Muscle of leg (tissue), 11 donors: ENCODE data around the gene AP1S3. TPM values are rescaled to one million over a fixed set of nuclear protein-coding genes. Genes with fewer than 3 reads are reported as not detected.

ENCODE experiments used
- DNase-seq: peaks from one replicate; pipeline ENCODE4 v3.0.0; 2013
- H3K27ac ChIP-seq: one replicate; pipeline ENCODE4 v1.5.1; 2013; ENCODE audit warnings: mild to moderate bottlenecking, low read length, control low read depth
- H3K27me3 ChIP-seq: one replicate; pipeline ENCODE4 v1.6.1; 2013; ENCODE audit warnings: low read length; ENCODE audit not compliant: control insufficient read depth, insufficient read depth
- H3K36me3 ChIP-seq: one replicate; pipeline ENCODE4 v1.6.1; 2013; ENCODE audit warnings: low read length; ENCODE audit not compliant: control insufficient read depth, insufficient read depth
- H3K4me1 ChIP-seq: one replicate; pipeline ENCODE4 v1.6.1; 2013; ENCODE audit warnings: low read length; ENCODE audit not compliant: control insufficient read depth, insufficient read depth
- H3K4me3 ChIP-seq: one replicate; pipeline ENCODE4 v1.5.1; 2013; ENCODE audit warnings: low read length, control low read depth
- H3K9me3 ChIP-seq: replicated peaks from 2 replicates; pipeline ENCODE4 v1.6.1; 2013; ENCODE audit warnings: low read depth, low read length; ENCODE audit not compliant: control insufficient read depth
- WGBS: methylation state at CpG from one replicate; pipeline ENCODE4 v1.1.5; 2013; ENCODE audit warnings: missing lambda C conversion rate; ENCODE audit not compliant: insufficient coverage; 5-methylcytosine and 5-hydroxymethylcytosine counted together
- polyA plus RNA-seq, 8 donors: library from polyadenylated mRNA; unstranded; fragments of 120-200 nt; gene quantifications; one replicate each; pipeline versions ENCODE4 v1.2.1 to v1.2.3, GENCODE V29; 2013; ENCODE audit warnings: inconsistent platforms in 1 of 8, low replicate concordance in 1 of 8; ENCODE audit not compliant: insufficient read length in 8 of 8, insufficient read depth in 1 of 8
- total RNA-seq: library from RNA; stranded (reverse); fragments of 120-200 nt; gene quantifications from one replicate; pipeline ENCODE4 v1.2.4, GENCODE V29; 2013

The AP1S3 gene
- total and polyA plus RNA-seq, 9 donors, result 0.31 to 1.0 (median 0.77) TPM

GRCh38 chr2:223854741-223855140, 17.4 kb upstream of the AP1S3 start:
- no peaks in the 10 kb centered on the region for H3K36me3 ChIP-seq
- 80% methylated on average over 1 of the region's 2 CpGs for WGBS
- no peaks in the 10 kb centered on the region for H3K27me3 ChIP-seq
- DNase-seq, result no peak
- no peak overlapping the region for H3K4me3 ChIP-seq
- H3K4me1 ChIP-seq, result no peaks in the 10 kb centered on the region
- H3K9me3 ChIP-seq, result no peaks in the 10 kb centered on the region
- H3K27ac ChIP-seq, result no peak overlapping the region

- no peaks in the 10 kb centered on the region for H3K9me3 ChIP-seq
- H3K27me3 ChIP-seq, result no peaks in the 10 kb centered on the region
- H3K36me3 ChIP-seq, result no peaks in the 10 kb centered on the region
- H3K4me3 ChIP-seq, result no peak overlapping the region
- DNase-seq, result no peak
- H3K27ac ChIP-seq, result no peak overlapping the region
- WGBS, result no CpG with 5 or more reads among the region's 3 CpGs
- H3K4me1 ChIP-seq, result no peaks in the 10 kb centered on the region
Measured at GRCh38 chr2:223853425-223853837, 16.0 kb upstream of the AP1S3 start.

GRCh38 chr2:223852281-223852795, 15.0 kb upstream of the AP1S3 start:
- H3K4me3 ChIP-seq, result no peak overlapping the region
- 84% methylated on average over 3 of the region's 3 CpGs for WGBS
- H3K36me3 ChIP-seq, result no peaks in the 10 kb centered on the region

GRCh38 chr2:223847410-223847809, 10.0 kb upstream of the AP1S3 start:
- no peaks in the 10 kb centered on the region for H3K4me1 ChIP-seq

More at GRCh38 chr2:223852281-223852795, 15.0 kb upstream of the AP1S3 start:
- Histone ChIP-seq H3K27me3 (no peaks in the 10 kb centered on the region), H3K4me1 (no peaks in the 10 kb centered on the region), H3K27ac (no peak overlapping the region), H3K9me3 (no peaks in the 10 kb centered on the region)
- DNase-seq, result no peak

GRCh38 chr2:223846515-223846914, 9.1 kb upstream of the AP1S3 start:
- no peaks in the 10 kb centered on the region for H3K27me3 ChIP-seq
- no peak overlapping the region for H3K4me3 ChIP-seq
- no peaks in the 10 kb centered on the region for H3K4me1 ChIP-seq
- no peaks in the 10 kb centered on the region for H3K36me3 ChIP-seq
- no peaks in the 10 kb centered on the region for H3K9me3 ChIP-seq
- DNase-seq, result no peak
- H3K27ac ChIP-seq, result no peak overlapping the region
- no CpG with 5 or more reads among the region's 1 CpG for WGBS

More at GRCh38 chr2:223847410-223847809, 10.0 kb upstream of the AP1S3 start:
- DNase-seq, result no peak
- Histone ChIP-seq H3K4me3 (no peak overlapping the region), H3K27me3 (no peaks in the 10 kb centered on the region), H3K9me3 (no peaks in the 10 kb centered on the region), H3K27ac (no peak overlapping the region), H3K36me3 (no peaks in the 10 kb centered on the region)
- WGBS, result 90% methylated on average over 3 of the region's 7 CpGs

- H3K36me3 ChIP-seq, result no peaks in the 10 kb centered on the region
- no peak overlapping the region for H3K4me3 ChIP-seq
- peaks cover 4% of the 10 kb centered on the region for H3K27me3 ChIP-seq
- no peak for DNase-seq
- H3K9me3 ChIP-seq, result no peaks in the 10 kb centered on the region
- WGBS, result no CpG with 5 or more reads among the region's 3 CpGs
- peaks cover 4% of the 10 kb centered on the region for H3K4me1 ChIP-seq
- H3K27ac ChIP-seq, result no peak overlapping the region
Measured at GRCh38 chr2:223841436-223842190, 4.2 kb upstream of the AP1S3 start.

- WGBS, result 78% methylated on average over 9 of the region's 15 CpGs
- Histone ChIP-seq H3K36me3 (no peaks in the 10 kb centered on the region), H3K9me3 (no peaks in the 10 kb centered on the region), H3K4me3 (no peak overlapping the region), H3K27me3 (peaks cover 10% of the 10 kb centered on the region), H3K27ac (no peak overlapping the region), H3K4me1 (peaks cover 6% of the 10 kb centered on the region)
- DNase-seq, result no peak
Measured at GRCh38 chr2:223835701-223836532, 1.5 kb downstream of the AP1S3 start.

- H3K36me3 ChIP-seq, result no peaks in the 10 kb centered on the region
- no peaks in the 10 kb centered on the region for H3K9me3 ChIP-seq
- no peak overlapping the region for H3K27ac ChIP-seq
- no CpG with 5 or more reads among the region's 1 CpG for WGBS
- DNase-seq, result no peak
- H3K4me3 ChIP-seq, result no peak overlapping the region
- peaks cover 6% of the 10 kb centered on the region for H3K4me1 ChIP-seq
- H3K27me3 ChIP-seq, result peaks cover 10% of the 10 kb centered on the region
Measured at GRCh38 chr2:223834431-223834830, 3.0 kb downstream of the AP1S3 start.

- peaks cover 6% of the 10 kb centered on the region for H3K4me1 ChIP-seq
- no peaks in the 10 kb centered on the region for H3K36me3 ChIP-seq
- no peak overlapping the region for H3K27ac ChIP-seq
- no peaks in the 10 kb centered on the region for H3K9me3 ChIP-seq
- WGBS, result no CpG with 5 or more reads among the region's 8 CpGs
- no peak overlapping the region for H3K4me3 ChIP-seq
- H3K27me3 ChIP-seq, result peaks cover 10% of the 10 kb centered on the region
- peak; percentile 56 for DNase-seq
Measured at GRCh38 chr2:223832241-223832903, 5.0 kb downstream of the AP1S3 start.

GRCh38 chr2:223829128-223829527, 8.3 kb downstream of the AP1S3 start:
- H3K27me3 ChIP-seq, result no peaks in the 10 kb centered on the region
- H3K4me1 ChIP-seq, result no peaks in the 10 kb centered on the region
- no peak for DNase-seq
- H3K27ac ChIP-seq, result no peak overlapping the region
- H3K9me3 ChIP-seq, result no peaks in the 10 kb centered on the region
- 100% methylated on average over 3 of the region's 5 CpGs for WGBS
- no peak overlapping the region for H3K4me3 ChIP-seq
- no peaks in the 10 kb centered on the region for H3K36me3 ChIP-seq
